Measurements from ENCODE around the gene PTPRJ. TPM values are rescaled to one million over a fixed set of nuclear protein-coding genes. Genes with fewer than 3 reads are reported as not detected.
"Not testable (repeated sequence)": the region's sequence is repeated elsewhere in the genome, so short reads cannot be mapped to it uniquely, and the experiment has no call there.

Gene PTPRJ
- 7.1 TPM for total RNA-seq
- long read RNA-seq, partial matches to known transcripts, result 0 of 3 reads
- long read RNA-seq, other reads (novel, unspliced or antisense), result 3 of 3 reads

- intact Hi-C loops (cut with micrococcal nuclease), result no loop called here
- DNase-seq (peak; percentile 77), ATAC-seq (peak; percentile 74)
Measured at GRCh38 chr11:47980088-47980906, at the start of gene PTPRJ. PTPRJ (plus strand) TSS chr11:47980559; CDS start chr11:47980913, 354 bp downstream.

- DNase-seq, result no peak
- ATAC-seq, result no peak
- intact Hi-C loops (cut with micrococcal nuclease), result no loop called here
Measured at GRCh38 chr11:47932544-47932943, 47.8 kb upstream of the PTPRJ start.

- not testable (repeated sequence) for DNase-seq, ATAC-seq
- intact Hi-C loops (cut with micrococcal nuclease), result loop anchor here (2.0 kb wide), 1 partner anchor 177 kb away; no protein-coding TSS in a partner anchor
Measured at GRCh38 chr11:47933797-47934196, 46.6 kb upstream of the PTPRJ start.

DNA sequence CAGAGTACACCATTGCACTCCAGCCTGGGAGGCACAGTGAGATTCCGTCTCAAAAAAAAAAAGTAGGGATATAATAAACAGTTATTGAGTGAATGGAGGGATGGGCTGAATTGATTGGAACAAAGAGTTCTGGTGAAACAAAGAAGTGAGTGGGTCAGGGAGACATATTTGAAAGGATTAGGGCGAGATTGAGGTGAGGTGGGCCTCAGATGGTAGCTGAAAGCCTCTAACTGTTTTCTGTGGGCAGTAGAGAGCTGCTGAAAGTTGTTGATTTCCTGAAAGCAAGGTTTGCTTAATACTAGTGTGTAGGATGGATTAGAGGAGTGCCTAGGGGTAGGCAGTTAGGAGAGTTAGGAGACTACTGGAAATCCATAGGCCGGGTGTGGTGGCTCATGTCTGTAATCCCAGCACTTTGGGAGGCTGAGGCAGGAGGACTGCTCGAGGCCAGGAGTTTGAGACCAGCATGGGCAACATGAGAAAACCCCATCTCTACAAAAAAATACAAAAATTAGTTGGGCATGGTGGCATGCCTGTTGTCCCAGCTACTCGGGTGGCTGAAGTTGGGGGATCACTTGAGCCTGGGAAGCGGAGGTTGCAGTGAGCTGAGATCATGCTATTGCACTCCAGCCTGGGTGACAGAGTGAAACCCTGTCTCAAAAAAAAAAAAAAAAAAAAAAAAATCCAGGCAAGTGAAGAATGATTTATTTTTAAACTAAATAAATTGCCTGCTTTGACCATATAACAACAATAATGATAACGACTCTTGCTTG lies 41.4 kb upstream of the PTPRJ start:
- DNase-seq (no peak), ATAC-seq (no peak)
- intact Hi-C loops (cut with micrococcal nuclease), result no loop called here

DNA sequence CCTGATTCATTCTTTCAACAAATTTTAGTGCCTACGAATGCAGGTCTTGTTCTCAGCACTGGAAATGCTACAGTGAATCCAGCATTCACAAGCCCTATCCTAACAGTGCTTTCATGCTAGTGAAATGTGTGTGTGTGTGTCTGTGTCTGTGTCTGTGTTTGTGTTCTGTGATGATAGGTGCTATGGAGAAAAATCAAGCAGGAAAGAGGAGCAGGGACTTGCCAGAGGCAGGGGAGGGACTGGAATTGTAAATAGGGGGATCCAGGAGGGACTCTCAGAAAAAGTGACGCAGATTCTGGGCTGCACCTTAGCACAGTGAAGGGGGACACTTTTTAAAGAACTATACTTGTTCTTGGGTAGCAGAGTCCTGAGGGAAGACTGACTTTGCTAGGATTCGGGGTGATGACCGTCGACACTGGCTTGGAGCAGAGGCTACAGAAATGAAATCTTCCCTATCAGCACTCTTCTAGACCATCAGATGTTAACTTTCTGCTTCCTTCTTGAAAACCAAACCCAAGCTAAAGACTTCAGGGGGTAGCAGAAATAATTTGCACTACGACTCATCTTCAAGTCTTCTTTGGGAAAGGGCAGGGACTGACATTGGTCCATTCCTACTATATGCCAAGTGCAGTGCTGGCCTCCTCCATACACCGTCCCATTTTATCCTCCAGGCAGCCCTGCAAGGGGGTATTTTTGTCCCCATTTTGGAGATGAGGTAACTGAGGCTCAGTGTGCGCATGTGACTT lies 39.3 kb upstream of the PTPRJ start:
- no peak for DNase-seq
- ATAC-seq, result no peak
- intact Hi-C loops (cut with micrococcal nuclease), result no loop called here

DNA sequence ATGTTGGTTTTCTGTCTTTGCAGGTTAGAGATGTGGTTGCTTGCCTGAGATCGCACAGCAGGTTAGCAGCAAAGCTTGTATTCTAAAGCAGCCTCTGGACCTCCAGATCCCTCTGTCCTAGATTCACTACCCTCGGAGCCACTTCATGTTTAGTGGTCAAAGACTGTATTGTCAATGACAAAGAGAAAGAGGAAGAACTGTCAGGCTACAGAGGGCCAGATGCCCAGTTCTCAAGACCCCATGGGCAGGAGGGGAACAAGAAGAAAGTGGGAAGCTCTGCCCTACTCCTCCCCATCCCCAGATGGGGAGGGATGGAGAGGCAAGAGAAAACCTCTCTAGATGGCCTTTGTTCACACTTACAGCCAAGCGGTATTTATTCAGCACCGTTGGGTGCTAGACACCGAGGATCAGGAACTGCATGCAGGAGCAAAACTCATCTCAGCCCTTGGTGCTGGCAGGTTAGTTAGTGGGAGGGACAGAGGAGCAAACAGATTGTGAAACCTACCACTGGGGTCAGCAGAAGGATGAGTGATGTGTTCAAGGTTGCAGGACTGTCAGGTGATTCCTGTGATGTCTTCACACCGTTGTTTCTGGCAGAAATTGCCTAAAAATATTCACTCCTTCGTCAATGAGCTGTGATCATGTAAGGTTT lies 38.3 kb upstream of the PTPRJ start:
- no peak for ATAC-seq

GRCh38 chr11:47943721-47944586 lies 36.4 kb upstream of the PTPRJ start:
- no peak for DNase-seq
- intact Hi-C loops (cut with micrococcal nuclease), result no loop called here
- no peak for ATAC-seq

More for the DNA sequence above, 38.3 kb upstream of the PTPRJ start:
- DNase-seq, result no peak
- intact Hi-C loops (cut with micrococcal nuclease), result no loop called here

GRCh38 chr11:47944632-47945031 lies 35.7 kb upstream of the PTPRJ start:
- intact Hi-C loops (cut with micrococcal nuclease), result no loop called here
- ATAC-seq (no peak), DNase-seq (no peak)

GRCh38 chr11:47946682-47947559 lies 33.4 kb upstream of the PTPRJ start:
- peak; percentile 76 for DNase-seq
- intact Hi-C loops (cut with micrococcal nuclease), result no loop called here

GRCh38 chr11:47948137-47948536 lies 32.2 kb upstream of the PTPRJ start:
- DNase-seq, result no peak
- peak; percentile 67 for ATAC-seq
- intact Hi-C loops (cut with micrococcal nuclease), result no loop called here

More at GRCh38 chr11:47946682-47947559, 33.4 kb upstream of the PTPRJ start:
- peak; percentile 90 for ATAC-seq

- ATAC-seq; DNase-seq; intact Hi-C loops (cut with micrococcal nuclease): not testable (repeated sequence)
Measured at GRCh38 chr11:47949001-47949675, 31.2 kb upstream of the PTPRJ start.

DNA sequence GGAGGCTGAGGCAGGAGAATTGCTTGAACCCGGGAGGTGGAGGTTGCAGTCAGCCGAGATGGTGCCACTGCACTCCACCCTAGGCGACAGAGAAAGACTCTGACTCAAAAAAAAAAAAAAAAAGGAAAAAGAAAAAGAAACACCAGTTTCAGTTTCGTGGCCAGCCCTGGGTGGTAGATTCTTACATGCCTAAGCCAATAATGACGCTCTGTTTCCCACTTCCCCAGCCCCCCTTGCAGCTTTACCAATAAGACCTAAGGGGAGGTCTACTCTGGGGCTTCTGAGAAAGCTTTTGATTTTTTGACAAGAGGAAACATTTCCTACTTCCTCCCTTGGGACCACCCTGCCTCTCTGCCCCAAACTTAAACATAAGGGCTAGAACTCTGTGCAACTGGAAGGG lies 30.0 kb upstream of the PTPRJ start:
- intact Hi-C loops (cut with micrococcal nuclease), result no loop called here
- DNase-seq (no peak), ATAC-seq (peak; percentile 11)

DNA sequence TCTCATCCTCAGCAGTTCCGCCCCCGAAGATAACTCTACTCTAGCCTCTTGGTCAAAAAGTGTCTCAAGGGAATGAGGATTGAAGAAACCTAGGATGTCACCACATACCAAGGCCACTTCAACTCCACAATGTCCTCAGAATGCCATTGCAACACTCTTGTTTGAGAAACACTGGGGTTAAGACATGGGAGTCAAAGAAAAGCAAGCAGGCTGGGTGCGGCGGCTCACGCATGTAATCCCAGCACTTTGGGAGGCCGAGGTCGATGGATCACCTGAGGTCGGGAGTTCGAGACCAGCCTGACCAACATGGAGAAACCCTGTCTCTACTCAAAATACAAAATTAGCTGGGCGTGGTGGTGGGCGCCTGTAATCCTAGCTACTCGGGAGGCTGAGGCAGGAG lies 28.9 kb upstream of the PTPRJ start:
- DNase-seq; ATAC-seq; intact Hi-C loops (cut with micrococcal nuclease): not testable (repeated sequence)

DNA sequence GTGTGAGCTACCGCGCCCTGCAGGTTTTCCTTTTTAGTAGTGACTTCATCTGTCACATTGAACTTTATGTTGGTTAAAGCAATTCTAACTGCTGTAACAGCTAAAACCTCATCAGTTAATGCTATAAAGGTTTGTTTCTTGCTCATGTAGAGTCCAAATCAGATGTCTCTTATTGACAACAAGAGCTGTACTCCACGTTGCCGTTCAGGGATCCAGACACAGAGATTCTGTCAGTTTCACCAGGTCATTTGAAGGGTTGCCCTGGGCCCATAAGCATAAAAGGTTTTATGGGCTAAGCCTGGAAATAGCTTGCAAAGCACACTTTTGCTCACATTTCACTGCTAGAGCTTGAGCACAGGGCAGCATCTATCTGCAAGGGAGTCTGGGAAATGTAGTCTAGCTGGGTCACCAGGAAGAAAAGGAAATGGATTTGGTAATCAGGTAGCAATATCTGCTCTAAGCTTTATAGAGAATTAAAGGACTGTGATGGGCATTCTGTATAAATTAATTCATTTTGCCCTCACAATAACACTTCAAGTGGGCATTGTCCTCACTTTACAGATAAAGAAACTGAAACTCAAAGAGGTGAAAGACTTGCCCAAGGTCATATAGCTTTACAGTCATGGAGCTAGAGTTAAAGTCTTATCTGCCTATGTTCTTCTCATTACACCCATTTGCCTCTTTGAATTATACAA lies 25.2 kb upstream of the PTPRJ start:
- ATAC-seq (no peak), DNase-seq (no peak)
- intact Hi-C loops (cut with micrococcal nuclease), result no loop called here

- intact Hi-C loops (cut with micrococcal nuclease), result no loop called here
- ATAC-seq (no peak), DNase-seq (no peak)
Measured at GRCh38 chr11:47960015-47960414, 20.3 kb upstream of the PTPRJ start.

DNA sequence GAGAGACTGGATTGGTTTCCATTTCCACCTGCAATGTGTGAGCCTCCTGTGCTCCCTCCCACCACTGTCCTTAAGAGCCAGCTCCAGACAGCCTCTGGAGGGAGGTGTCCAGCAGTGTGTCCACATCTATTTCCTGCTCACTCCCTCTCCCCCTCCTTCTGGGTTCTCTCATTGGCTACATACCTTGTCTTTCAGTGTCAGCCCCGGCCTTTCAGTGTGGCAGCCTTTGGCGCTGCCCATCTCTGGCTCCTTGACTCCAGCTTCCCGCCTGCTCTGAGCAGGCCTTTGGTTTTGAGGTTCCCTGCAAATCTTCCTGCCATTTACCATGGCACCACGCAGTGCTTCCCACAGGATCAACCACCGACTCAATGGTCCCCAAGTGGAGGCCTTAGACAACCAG lies 19.0 kb upstream of the PTPRJ start:
- intact Hi-C loops (cut with micrococcal nuclease), result no loop called here
- DNase-seq, result no peak
- ATAC-seq, result no peak

Measured in left ventricle myocardium superior (tissue), 1 donor.